Stimulated activated CD4-positive, alpha-beta T cell treated with anti-CD3 and anti-CD28 coated beads, Interleukin-2, amount 100 ng/mL, for 24 hours (primary cell): ENCODE data around the gene DOHH.

Experiments
- DNase-seq, 2 donors: peaks; one replicate each; pipeline ENCODE4 v3.0.0-alpha.2; 2020

The DOHH gene

DNA sequence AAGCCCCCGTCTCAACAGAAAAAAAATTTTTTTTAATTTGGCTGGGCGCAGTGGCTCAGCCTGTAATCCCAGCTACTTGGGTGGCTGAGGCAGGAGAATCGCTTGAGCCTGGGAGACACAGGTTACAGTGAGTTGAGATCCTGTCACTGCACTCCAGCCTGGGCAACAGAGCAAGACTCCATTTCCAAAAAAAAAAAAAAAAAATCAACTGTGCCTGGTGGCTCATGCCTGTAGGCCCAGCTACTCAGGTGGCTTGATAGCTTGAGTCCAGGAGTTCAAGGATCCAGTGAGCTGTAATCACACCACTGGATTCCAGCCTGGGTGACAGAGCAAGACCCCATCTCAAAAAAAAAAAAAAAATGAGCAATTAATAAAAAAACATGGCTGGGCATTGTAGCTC, 1.3 kb upstream of the DOHH start:
- no peak for DNase-seq

GRCh38 chr19:3499738-3500428, 591 bp downstream of the DOHH start:
- no peak for DNase-seq

- DNase-seq, result no peak
These were observed 2.5 kb downstream of the DOHH start for GRCh38 chr19:3497757-3498520.

DNA sequence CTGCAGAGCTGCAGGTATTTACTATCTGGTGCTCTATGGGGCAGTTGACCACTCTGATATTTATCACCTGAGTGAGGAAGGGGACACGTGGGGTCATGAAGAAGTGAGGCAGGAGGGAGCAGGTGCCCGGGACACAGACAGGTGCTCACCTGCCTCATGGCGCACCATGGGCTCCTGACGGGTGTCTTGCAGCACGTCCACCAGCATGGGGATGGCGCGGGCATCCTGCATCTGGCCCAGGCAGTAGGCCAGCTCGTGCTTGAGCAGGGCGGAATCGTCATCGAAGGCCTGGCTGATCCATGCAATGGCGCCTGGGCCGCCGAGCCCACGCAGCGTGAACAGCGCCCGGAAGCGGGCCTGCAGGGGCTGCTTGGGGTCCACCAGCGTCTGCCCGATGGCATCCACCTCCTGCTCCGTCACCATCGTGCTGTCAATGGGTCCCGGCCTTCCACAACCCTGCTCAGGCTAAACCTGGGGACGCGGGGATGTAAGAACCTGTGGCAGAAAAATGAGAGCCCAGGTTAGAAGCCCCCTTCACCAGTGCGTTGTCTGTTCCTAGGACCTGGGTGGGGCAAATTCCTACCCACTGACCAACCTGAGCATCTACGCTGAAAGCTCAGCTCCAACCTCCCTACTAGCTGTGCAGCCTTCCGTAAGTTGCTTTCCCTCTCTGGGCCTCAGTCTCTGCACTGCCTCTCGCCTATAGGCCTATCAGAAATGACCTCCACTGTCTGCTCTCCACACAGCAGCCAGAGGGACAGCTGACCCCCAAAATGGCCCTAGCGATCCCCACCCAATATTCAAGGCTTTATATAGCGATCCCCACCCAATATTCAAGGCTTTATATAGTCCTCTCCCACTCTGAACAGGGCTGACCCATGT, 3.8 kb downstream of the DOHH start:
- DNase-seq, result no peak

GRCh38 chr19:3494559-3494958, 5.9 kb downstream of the DOHH start:
- peak; percentile 69 for DNase-seq

DNA sequence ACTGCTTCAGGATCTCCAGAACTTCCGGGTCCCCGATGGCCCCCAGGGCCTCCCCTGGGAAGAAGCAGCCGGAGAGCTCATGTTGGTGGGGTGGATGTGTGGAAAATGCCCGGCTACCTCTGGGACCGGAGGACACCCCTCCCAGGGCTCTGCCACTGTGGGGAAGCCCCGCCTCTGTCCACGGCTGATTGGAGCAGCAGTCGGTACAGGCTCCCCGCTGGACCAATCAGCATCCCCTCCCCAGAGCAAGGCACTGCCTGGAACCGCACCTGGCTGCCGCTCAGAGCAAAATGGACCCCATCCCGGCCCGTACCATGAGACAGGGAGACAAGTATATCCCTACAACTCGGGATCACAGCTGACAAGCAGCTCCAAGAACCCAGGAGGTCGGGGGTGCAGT, 6.4 kb downstream of the DOHH start:
- peak; percentile 43 to 58 for DNase-seq

DNA sequence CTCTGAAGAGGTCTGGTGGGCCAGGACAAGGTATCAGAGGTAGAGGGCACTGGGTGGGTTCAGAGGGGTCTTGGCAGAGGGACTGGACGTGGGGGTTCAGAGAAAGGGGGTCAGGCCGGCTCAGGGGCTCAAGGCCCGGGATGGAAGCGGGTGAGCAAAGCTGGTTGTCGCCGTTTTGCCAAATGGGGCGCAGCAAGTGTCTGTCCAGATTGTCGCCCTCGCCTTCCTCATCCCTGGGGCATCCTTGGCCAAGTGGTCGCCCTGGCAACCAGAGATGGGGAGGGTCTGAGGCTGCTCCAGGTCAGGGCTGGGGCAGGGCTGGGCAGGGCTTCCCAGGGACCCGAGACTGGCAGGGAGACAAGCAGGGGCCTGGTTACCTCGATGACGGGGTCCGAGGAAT, 6.8 kb downstream of the DOHH start:
- no peak for DNase-seq

DNA sequence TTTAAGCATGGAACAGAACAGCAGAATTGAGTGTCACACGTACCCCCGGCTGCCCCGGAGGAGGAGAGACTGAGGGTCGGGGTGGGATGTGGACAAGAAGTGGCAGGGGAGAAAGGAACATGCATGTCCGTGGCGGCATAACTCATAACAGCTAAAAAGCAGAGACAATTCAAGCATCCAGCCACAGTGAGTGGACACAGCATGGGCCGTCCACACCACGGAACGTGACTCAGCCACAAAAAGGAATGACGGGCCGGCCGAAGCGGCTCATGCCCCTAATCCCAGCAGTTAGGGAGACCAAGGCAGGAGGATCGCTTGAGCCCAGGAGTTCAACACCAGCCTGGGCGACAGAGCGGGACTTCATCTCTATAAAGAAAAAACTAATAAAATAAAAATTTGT, 7.6 kb downstream of the DOHH start:
- DNase-seq, result no peak

- DNase-seq, result no peak
These were observed 8.2 kb downstream of the DOHH start for GRCh38 chr19:3492131-3492839.

GRCh38 chr19:3491396-3492119, 8.9 kb downstream of the DOHH start:
- no peak for DNase-seq

GRCh38 chr19:3483226-3483628, 17.2 kb downstream of the DOHH start, which contains the start of gene SMIM44:
Gene SMIM44, minus strand, starts transcription at chr19:3483441. Its CDS starts 38 bp downstream, at chr19:3483403.
- DNase-seq, result no peak

- DNase-seq, result no peak
These were observed 17.8 kb downstream of the DOHH start for GRCh38 chr19:3482507-3483225.

GRCh38 chr19:3481241-3482090, 19.0 kb downstream of the DOHH start:
- DNase-seq, result no peak

DNA sequence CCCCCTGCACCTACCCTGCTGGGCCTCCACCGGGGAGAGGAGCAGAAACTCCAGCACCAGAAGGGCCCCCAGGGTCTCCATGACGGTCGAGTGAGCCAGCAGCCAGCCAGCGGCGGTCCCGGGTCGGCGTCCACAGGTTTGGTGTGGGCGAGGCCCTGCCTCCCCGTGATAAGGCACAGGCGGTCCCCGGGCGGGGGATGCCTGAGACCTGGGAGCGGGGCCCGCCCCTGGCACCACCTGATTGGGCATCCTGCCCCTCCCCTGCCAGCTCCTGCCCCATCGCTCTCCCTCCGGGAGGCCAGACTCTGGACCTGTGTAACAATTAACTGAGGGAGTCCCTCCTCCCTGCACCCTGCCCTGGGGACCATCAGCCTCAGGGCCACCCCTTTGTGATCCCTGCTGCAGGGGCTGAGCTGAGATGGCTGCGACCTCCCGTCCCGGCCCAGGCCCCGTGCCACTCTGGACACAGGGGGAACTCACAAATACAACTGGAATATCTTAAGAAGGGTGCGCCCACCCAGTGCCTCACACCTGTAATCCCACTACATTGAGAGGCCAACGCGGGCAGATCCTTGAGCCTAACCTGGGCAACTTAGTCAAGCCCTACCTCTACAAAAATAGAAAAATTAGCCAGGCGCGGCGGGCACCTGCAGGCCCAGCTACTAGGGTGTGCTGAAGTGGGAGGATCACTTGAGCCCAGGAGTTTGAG, 19.9 kb downstream of the DOHH start, which contains the start of gene SMIM24:
Gene SMIM24, minus strand, starts transcription at position 143 of the 709 bp plus-strand sequence. Its CDS starts 62 bp downstream, at position 81.
- DNase-seq, result no peak

- DNase-seq, result peak in 1 of 2 donors; percentile 36
These were observed 20.6 kb downstream of the DOHH start for GRCh38 chr19:3479834-3480215.

DNA sequence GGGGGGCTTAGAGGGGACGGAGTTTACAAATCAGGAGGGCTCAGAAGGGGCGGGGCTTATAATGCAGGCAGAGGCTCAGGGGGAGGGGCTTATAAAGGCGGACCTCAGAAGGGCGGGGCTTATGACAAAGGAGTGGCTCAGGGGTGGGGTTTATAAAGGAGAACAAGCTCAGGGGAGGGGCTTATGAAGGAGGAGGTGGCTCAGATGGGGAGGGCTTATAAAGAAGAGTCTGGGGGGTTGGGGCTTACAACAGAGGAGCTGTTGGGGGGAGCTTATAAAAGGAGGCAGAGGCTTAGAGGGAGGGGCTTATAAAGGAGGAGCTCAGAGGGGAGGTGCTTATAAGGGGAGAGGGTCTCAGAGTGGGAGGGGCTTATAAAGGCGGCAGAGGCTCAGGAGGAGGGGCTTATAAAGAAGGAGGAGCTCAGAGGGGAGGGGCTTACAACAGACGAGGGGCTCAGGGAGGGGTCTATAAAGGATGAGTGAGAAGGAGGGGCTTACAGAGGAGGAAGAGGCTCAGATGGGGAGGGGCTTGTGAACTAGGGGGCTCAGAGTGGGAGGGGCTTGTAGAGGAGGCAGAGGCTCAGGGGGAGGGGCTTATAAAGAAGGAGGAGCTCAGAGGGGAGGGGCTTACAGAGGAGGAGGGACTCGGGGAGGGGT, 21.2 kb downstream of the DOHH start:
- DNase-seq, result peak; percentile 31 to 38

- DNase-seq, result no peak
These were observed 21.9 kb downstream of the DOHH start for GRCh38 chr19:3478409-3479176.

DNA sequence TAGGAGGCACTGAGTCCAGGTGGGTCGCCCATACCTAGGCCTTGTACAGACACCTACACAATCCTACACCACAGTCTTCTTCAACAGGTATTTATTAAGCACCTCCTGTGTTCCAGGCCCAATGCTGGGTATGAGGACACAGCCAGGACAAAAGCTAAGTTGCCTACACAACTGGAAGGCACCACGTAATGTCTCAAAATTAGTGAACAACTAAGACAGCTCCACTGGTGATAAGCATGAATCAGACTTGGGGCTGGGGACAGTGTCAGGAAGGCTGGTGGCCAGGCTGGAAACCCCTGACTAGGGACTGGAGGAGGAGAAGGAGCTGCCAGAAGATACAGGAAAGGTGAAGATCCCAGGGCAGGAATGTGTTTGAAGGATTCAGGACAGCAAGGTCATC, 22.5 kb downstream of the DOHH start:
- no peak for DNase-seq
